GM18499 (cell line): ENCODE data around the gene FAM8A1.
"Not testable (repeated sequence)": the region's sequence is repeated elsewhere in the genome, so short reads cannot be mapped to it uniquely, and the experiment has no call there.

ENCODE experiments used
- ATAC-seq: cut with Tn5 transposase; IDR thresholded peaks from one replicate; pipeline ENCODE4 v1.9.1; 2021; ENCODE audit warnings: moderate number of reproducible peaks; ENCODE audit not compliant: insufficient read depth, unreplicated experiment

The FAM8A1 gene

GRCh38 chr6:17599877-17600526, at the start of gene FAM8A1:
TSS of gene FAM8A1 (plus strand) at chr6:17600302. CDS start at chr6:17600410, 108 bp downstream.
- ATAC-seq, result peak; percentile 50

GRCh38 chr6:17551383-17551958, 48.6 kb upstream of the FAM8A1 start:
- no peak for ATAC-seq

- no peak for ATAC-seq
Observed at GRCh38 chr6:17552861-17553260, 47.2 kb upstream of the FAM8A1 start.

GRCh38 chr6:17556014-17556413, 44.1 kb upstream of the FAM8A1 start:
- no peak for ATAC-seq

- no peak for ATAC-seq
Observed at GRCh38 chr6:17562636-17563035, 37.5 kb upstream of the FAM8A1 start.

- ATAC-seq, result no peak
Observed at GRCh38 chr6:17565399-17565798, 34.7 kb upstream of the FAM8A1 start.

GRCh38 chr6:17574866-17575560, 25.1 kb upstream of the FAM8A1 start:
- ATAC-seq, result no peak

- ATAC-seq, result no peak
Observed at GRCh38 chr6:17577059-17577458, 23.0 kb upstream of the FAM8A1 start.

- ATAC-seq, result no peak
Observed at GRCh38 chr6:17580518-17581048, 19.5 kb upstream of the FAM8A1 start.

- ATAC-seq, result not testable (repeated sequence)
Observed at GRCh38 chr6:17581282-17581681, 18.8 kb upstream of the FAM8A1 start.

GRCh38 chr6:17583811-17584210, 16.3 kb upstream of the FAM8A1 start:
- ATAC-seq, result no peak

GRCh38 chr6:17584241-17584803, 15.8 kb upstream of the FAM8A1 start:
- ATAC-seq, result no peak

- ATAC-seq, result no peak
Observed at GRCh38 chr6:17585766-17586490, 14.2 kb upstream of the FAM8A1 start.

GRCh38 chr6:17586623-17587022, 13.5 kb upstream of the FAM8A1 start:
- not testable (repeated sequence) for ATAC-seq

- ATAC-seq, result no peak
Observed at GRCh38 chr6:17588011-17588410, 12.1 kb upstream of the FAM8A1 start.

GRCh38 chr6:17589406-17590096, 10.6 kb upstream of the FAM8A1 start:
- ATAC-seq, result no peak

- ATAC-seq, result no peak
Observed at GRCh38 chr6:17591287-17591686, 8.8 kb upstream of the FAM8A1 start.

GRCh38 chr6:17593246-17593645, 6.9 kb upstream of the FAM8A1 start:
- ATAC-seq, result no peak

- no peak for ATAC-seq
Observed at GRCh38 chr6:17596085-17596484, 4.0 kb upstream of the FAM8A1 start.
